Measurements from ENCODE around the gene SAMD4A. TPM values are rescaled to one million over a fixed set of nuclear protein-coding genes. Genes with fewer than 3 reads are reported as not detected.
A peak's percentile ranks its signal among the peaks of the same experiment; 100 is the strongest.

SAMD4A gene
- total RNA-seq, 1 donor from 2014 or later, result 14.4 TPM

GRCh38 chr14:54698966-54699530, 132.1 kb downstream of the SAMD4A start:
- no peak for TF ChIP-seq CTCF (conservative IDR thresholded peaks at IDR 0.05)

GRCh38 chr14:54699735-54700134, 132.8 kb downstream of the SAMD4A start:
- no peaks in the 10 kb centered on the region for H3K9me3 Mint-ChIP-seq
- H3K36me3 Mint-ChIP-seq, result no peaks in the 10 kb centered on the region
- DNase-seq (ENCODE audit: extremely low spot score, unreplicated experiment), result no peak
- TF ChIP-seq CTCF (conservative IDR thresholded peaks at IDR 0.05), result no peak
- H3K4me1 Mint-ChIP-seq (ENCODE audit: unreplicated experiment), result peaks cover 18% of the 10 kb centered on the region
- no peak overlapping the region for H3K4me3 Mint-ChIP-seq
- peaks cover 2% of the 10 kb centered on the region for H3K27me3 Mint-ChIP-seq
- no peak overlapping the region for H3K27ac Mint-ChIP-seq

More at GRCh38 chr14:54698966-54699530, 132.1 kb downstream of the SAMD4A start:
- Mint-ChIP-seq H3K4me1 (ENCODE audit: unreplicated experiment) (peaks cover 18% of the 10 kb centered on the region), H3K9me3 (no peaks in the 10 kb centered on the region), H3K27me3 (peaks cover 2% of the 10 kb centered on the region), H3K36me3 (no peaks in the 10 kb centered on the region), H3K4me3 (peak overlapping the region; percentile 12), H3K27ac (peak overlapping the region; percentile 73)
- DNase-seq (ENCODE audit: extremely low spot score, unreplicated experiment), result no peak

DNA sequence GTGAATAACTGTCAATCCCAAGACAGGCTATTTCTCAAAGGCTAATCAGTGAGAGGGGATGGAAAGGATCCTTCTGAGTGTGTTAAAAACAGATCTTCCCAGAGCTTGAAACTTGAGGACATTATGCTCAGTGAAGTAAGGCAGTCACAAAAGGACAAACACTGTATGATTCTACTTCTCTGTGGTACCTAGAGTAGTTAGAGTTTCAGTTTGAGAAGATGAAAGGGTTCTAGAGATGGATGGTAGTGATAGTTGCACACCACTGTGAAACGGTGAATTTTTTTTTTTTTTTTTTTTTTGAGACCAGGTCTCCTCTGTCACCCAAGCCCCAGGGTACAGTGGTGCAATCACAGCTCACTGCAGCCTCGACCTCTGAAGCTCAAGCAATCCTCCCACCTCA, 133.8 kb downstream of the SAMD4A start:
- Mint-ChIP-seq H3K36me3 (no peaks in the 10 kb centered on the region), H3K9me3 (no peaks in the 10 kb centered on the region), H3K27ac (no peak overlapping the region), H3K4me3 (no peak overlapping the region), H3K27me3 (peaks cover 2% of the 10 kb centered on the region), H3K4me1 (ENCODE audit: unreplicated experiment) (peaks cover 18% of the 10 kb centered on the region)
- TF ChIP-seq CTCF (conservative IDR thresholded peaks at IDR 0.05), result no peak
- no peak for DNase-seq (ENCODE audit: extremely low spot score, unreplicated experiment)

DNA sequence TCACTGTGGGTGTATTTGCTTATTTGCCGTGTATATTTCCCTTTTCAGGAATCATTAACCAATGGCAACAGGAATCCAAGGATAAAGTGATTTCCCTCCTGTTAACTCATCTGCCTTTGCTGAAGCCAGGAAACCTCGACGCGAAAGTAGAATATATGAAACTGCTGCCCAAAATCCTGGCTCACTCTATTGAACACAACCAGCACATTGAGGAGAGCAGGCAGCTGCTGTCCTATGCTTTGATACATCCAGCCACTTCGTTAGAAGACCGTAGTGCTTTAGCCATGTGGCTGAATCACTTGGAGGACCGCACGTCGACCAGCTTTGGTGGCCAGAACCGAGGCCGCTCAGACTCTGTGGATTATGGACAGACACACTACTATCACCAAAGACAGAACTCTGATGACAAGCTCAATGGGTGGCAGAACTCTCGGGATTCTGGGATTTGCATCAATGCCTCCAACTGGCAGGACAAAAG, 135.1 kb downstream of the SAMD4A start:
- peaks cover 2% of the 10 kb centered on the region for H3K27me3 Mint-ChIP-seq

DNA sequence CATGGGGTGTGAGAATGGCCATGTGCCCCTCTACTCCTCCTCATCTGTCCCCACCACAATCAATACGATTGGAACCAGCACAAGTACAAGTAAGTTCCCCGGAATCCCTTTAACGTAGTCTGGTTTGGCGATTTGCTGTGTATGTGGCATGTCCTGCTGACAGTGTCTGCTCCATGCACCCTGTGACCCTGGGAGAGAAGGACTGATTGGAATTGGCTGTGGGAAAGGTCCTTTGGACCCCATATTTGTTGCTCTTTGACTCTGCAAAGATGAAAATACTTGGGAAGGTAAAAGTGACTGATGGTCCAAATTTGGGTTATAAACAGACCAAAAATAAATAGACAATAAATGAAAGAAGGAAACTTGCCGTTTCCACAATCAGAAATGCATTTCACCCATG, 135.6 kb downstream of the SAMD4A start:
- no peak for TF ChIP-seq CTCF (conservative IDR thresholded peaks at IDR 0.05)
- H3K27ac Mint-ChIP-seq, result no peak overlapping the region
- no peaks in the 10 kb centered on the region for H3K36me3 Mint-ChIP-seq
- no peak overlapping the region for H3K4me3 Mint-ChIP-seq
- H3K9me3 Mint-ChIP-seq, result no peaks in the 10 kb centered on the region
- no peak for DNase-seq (ENCODE audit: extremely low spot score, unreplicated experiment)
- H3K4me1 Mint-ChIP-seq (ENCODE audit: unreplicated experiment), result peaks cover 12% of the 10 kb centered on the region
- peaks cover 2% of the 10 kb centered on the region for H3K27me3 Mint-ChIP-seq

More for the DNA sequence above, 135.1 kb downstream of the SAMD4A start:
- Mint-ChIP-seq H3K9me3 (no peaks in the 10 kb centered on the region), H3K27ac (no peak overlapping the region), H3K4me1 (ENCODE audit: unreplicated experiment) (peaks cover 16% of the 10 kb centered on the region), H3K4me3 (no peak overlapping the region), H3K36me3 (no peaks in the 10 kb centered on the region)
- DNase-seq (ENCODE audit: extremely low spot score, unreplicated experiment), result no peak
- TF ChIP-seq CTCF (conservative IDR thresholded peaks at IDR 0.05), result no peak
